ENCODE results near the gene ZNF770.
"Not testable (repeated sequence)": the region's sequence is repeated elsewhere in the genome, so short reads cannot be mapped to it uniquely, and the experiment has no call there.

The ZNF770 gene

DNA sequence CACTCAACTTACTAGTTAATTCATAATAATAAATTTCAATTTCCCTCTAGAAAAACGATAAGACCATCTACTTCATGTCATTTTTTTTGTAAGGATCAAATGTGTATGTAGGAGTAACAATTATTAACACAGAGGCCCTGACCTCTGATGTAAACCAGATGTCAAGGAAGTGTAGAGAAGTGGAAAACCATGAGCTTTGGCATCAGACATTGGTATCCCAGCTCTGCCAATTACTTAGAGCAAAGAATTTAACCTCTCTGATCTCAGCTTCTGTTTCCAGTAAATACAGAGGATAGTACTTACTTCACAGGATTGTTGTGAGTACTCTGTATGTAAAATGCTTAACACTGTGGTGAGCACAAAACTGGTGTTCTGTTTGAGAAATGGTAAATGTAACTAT is 36.1 kb downstream of the ZNF770 start:
- H3K9me3 Mint-ChIP-seq = peaks cover 12% of the 10 kb centered on the region
- no peaks in the 10 kb centered on the region for H3K4me1 Mint-ChIP-seq
- no peak for DNase-seq
- TF ChIP-seq, protein P1, sequence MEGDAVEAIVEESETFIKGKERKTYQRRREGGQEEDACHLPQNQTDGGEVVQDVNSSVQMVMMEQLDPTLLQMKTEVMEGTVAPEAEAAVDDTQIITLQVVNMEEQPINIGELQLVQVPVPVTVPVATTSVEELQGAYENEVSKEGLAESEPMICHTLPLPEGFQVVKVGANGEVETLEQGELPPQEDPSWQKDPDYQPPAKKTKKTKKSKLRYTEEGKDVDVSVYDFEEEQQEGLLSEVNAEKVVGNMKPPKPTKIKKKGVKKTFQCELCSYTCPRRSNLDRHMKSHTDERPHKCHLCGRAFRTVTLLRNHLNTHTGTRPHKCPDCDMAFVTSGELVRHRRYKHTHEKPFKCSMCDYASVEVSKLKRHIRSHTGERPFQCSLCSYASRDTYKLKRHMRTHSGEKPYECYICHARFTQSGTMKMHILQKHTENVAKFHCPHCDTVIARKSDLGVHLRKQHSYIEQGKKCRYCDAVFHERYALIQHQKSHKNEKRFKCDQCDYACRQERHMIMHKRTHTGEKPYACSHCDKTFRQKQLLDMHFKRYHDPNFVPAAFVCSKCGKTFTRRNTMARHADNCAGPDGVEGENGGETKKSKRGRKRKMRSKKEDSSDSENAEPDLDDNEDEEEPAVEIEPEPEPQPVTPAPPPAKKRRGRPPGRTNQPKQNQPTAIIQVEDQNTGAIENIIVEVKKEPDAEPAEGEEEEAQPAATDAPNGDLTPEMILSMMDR (IDR thresholded peaks at IDR 0.05) = no peak
- H3K27ac Mint-ChIP-seq = no peak overlapping the region
- H3K4me3 Mint-ChIP-seq = no peak overlapping the region
- H3K27me3 Mint-ChIP-seq (ENCODE audit: low read depth, poor library complexity) = no peaks in the 10 kb centered on the region
- peaks cover 58% of the 10 kb centered on the region for H3K36me3 Mint-ChIP-seq (ENCODE audit: low read depth)

DNA sequence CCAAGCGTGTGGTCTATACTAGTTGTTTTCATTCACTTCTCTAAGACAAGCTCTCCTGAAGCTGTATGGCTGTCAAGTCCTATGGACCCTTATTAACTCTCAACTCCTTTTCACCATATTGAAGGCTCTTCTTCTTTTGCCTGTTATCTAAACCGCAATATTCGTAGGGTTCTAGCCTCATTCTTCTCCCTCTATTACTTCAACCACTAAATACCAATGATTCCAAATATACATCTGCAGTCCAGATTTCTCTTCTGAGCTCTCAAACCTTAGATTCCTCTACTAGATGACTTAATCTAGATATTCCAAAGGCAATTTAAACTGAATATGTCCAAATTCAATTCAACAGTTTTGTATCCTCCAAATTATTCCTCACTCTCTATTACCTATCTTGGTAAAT is 43.2 kb downstream of the ZNF770 start:
- Mint-ChIP-seq H3K36me3 (ENCODE audit: low read depth) (peaks cover 50% of the 10 kb centered on the region), H3K4me3 (no peak overlapping the region), H3K4me1 (no peaks in the 10 kb centered on the region), H3K9me3 (no peaks in the 10 kb centered on the region), H3K27ac (peak overlapping the region; percentile 2), H3K27me3 (ENCODE audit: low read depth, poor library complexity) (no peaks in the 10 kb centered on the region)
- no peak for DNase-seq
- TF ChIP-seq, protein P1 (IDR thresholded peaks at IDR 0.05) = no peak

DNA sequence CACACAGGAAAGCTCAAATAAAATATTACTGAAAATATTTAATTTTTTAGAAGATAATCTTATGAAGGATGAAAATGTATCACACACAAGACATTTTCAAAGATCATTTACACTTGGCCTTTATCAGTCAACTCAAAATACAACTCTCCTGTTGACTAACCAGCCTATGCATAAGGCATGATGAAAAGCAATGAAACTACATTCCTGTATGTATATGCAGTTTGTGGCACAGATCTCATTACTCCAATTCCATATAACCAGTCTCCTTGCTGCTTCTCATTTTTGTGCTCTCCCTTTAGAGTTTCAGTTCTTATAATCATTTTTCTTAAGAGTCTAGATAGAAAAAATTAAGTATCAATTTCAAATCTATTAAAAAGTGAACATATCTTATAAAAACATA is 44.4 kb downstream of the ZNF770 start:
- TF ChIP-seq, protein P1 (IDR thresholded peaks at IDR 0.05) = no peak
- H3K27me3 Mint-ChIP-seq (ENCODE audit: low read depth, poor library complexity) = no peaks in the 10 kb centered on the region
- H3K27ac Mint-ChIP-seq = no peak overlapping the region
- H3K36me3 Mint-ChIP-seq (ENCODE audit: low read depth) = peaks cover 52% of the 10 kb centered on the region
- H3K9me3 Mint-ChIP-seq = no peaks in the 10 kb centered on the region
- no peak for DNase-seq
- H3K4me1 Mint-ChIP-seq = no peaks in the 10 kb centered on the region
- H3K4me3 Mint-ChIP-seq = no peak overlapping the region

DNA sequence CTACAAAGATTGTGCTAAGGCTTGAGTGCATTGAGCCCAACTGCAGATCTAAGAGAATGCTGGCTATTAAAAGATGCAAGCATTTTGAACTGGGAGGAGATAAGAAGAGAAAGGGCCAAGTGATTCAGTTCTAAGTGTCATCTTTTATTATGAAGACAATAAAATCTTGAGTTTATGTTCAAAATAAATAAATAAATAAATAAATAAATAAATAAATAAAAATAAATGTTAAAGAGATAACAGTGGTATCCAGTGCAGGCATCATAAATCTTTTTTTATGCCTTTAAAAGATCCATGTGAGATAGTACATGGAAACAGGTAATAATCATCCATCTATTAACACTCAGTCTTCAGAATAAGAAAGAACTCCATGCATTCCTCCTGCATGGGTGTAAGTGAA is 44.8 kb downstream of the ZNF770 start:
- H3K36me3 Mint-ChIP-seq (ENCODE audit: low read depth) = peaks cover 49% of the 10 kb centered on the region
- not testable (repeated sequence) for H3K27me3 Mint-ChIP-seq (ENCODE audit: low read depth, poor library complexity); H3K4me1 Mint-ChIP-seq; H3K27ac Mint-ChIP-seq; H3K9me3 Mint-ChIP-seq; H3K4me3 Mint-ChIP-seq; DNase-seq

DNA sequence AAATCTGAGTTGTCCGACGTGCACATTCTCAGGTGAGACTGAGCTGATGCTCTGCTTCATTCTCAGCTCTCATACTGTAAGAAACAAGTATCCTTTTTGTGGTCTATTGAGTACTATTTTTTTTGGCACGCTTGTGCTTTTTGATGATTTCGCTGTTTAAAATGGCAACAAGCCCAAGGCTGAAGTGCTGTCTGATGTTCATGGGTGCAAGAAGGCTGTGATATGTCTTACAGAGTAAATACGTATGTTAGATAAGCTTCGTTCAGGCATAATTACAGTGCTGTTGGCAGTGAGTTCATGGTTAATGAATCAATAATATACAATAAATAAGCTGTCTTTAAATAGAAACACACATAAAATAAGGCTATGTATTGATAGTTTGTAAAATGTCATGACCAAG is 45.7 kb downstream of the ZNF770 start:
- DNase-seq = no peak
- no peaks in the 10 kb centered on the region for H3K9me3 Mint-ChIP-seq
- H3K4me3 Mint-ChIP-seq = no peak overlapping the region
- no peaks in the 10 kb centered on the region for H3K27me3 Mint-ChIP-seq (ENCODE audit: low read depth, poor library complexity)
- TF ChIP-seq, protein P1 (IDR thresholded peaks at IDR 0.05) = no peak
- H3K36me3 Mint-ChIP-seq (ENCODE audit: low read depth) = peaks cover 46% of the 10 kb centered on the region
- H3K27ac Mint-ChIP-seq = no peak overlapping the region
- no peaks in the 10 kb centered on the region for H3K4me1 Mint-ChIP-seq

DNA sequence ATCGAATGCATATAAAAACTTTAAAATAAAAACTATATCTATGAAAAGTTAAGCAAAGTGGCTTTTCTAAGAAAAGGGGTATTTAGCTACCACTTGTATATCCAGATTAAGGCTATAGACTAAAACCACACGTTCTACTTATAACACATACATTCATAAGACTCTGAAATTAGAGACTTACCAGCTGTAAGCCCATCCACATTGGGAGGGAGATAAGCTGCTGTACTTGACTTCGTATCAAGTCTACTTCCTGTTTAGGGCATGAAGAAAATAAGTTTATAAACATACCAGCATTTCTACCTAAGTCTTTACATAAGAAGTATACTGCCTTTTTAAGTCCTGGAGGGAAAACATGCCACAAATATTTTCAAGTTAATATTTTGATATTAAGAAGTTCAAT is 46.3 kb downstream of the ZNF770 start:
- no peak for DNase-seq
- Mint-ChIP-seq H3K9me3 (no peaks in the 10 kb centered on the region), H3K27me3 (ENCODE audit: low read depth, poor library complexity) (no peaks in the 10 kb centered on the region), H3K4me1 (no peaks in the 10 kb centered on the region), H3K27ac (no peak overlapping the region), H3K4me3 (no peak overlapping the region), H3K36me3 (ENCODE audit: low read depth) (peaks cover 44% of the 10 kb centered on the region)
- TF ChIP-seq, protein P1 (IDR thresholded peaks at IDR 0.05) = no peak
